ENCODE results near the gene GMDS.

The GMDS gene

DNA sequence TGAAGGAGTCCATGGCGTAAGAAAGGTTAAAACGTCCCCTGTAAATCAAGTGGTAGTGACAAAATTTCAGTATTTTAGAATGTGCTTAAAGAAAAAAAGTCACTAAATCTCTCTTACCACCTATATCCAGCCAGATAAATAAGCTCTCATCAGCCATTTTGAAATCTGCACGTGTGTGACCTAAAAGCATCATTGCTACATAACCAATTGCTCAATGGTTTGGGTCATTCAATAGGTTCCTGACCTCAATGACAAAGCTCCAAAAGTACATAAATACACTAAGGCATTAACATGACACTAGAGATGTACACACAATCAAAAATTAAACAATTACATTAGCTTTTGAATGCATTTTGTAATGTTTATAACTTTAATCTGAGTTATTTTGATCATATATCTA is 272.4 kb downstream of the GMDS start:
- no peak for DNase-seq

DNA sequence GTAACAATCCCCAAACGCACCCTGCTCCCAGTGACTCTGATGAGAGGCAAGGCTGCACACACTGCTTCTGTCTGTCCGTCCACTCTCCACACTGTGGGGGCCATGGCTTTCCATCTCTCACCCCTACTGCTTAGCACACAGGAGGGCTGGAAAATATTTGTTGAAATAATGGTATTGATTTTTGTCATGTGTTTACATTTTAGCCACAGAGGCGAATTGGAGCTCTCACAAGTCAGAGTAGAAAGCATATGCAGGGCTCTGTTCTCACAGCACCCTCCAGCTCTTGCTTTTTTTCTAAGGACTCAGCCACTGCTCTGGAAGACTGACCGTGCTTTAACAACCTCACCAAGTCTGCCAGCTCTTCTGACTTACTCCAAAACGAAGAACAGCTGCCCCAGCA is 273.8 kb downstream of the GMDS start:
- DNase-seq: no peak

DNA sequence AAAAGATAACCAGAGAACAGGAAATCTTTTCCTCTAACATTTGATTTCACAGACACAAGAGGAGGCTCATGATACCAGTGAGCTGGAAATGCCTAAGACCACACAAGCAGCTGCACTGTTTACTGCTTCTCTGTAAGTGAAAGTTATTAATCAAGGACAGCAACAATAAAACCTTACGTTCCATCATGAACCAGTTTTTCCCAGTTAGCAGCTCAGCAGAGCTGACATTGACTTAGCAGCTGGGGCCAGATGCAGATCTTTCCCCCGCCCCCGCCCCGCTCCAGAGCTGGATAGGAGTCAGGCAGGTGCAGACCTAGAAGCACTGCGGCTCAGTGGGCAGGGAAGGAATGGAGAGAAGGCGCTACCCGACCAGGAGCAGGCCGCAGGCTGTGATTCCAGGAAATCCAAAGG is 275.2 kb downstream of the GMDS start:
- no peak for DNase-seq

DNA sequence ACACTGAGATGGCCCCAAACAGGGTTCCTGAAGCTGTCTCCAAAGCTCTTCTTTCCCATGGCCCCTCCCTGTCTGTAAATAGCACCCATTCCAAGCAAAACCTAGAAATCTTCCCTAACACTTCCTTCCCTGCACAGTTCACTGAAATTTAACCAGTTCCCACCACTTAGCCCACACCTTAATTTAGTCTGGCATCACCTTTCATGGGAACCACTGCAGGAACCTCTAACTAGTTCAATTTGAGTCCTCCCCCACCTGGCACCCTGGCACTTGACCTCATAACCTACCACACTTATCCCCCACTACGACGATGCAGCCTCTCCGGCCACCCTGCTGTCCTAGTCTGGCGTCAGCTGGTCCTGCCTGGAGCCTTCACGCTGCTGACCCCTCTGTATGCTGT is 278.7 kb downstream of the GMDS start:
- DNase-seq: no peak

DNA sequence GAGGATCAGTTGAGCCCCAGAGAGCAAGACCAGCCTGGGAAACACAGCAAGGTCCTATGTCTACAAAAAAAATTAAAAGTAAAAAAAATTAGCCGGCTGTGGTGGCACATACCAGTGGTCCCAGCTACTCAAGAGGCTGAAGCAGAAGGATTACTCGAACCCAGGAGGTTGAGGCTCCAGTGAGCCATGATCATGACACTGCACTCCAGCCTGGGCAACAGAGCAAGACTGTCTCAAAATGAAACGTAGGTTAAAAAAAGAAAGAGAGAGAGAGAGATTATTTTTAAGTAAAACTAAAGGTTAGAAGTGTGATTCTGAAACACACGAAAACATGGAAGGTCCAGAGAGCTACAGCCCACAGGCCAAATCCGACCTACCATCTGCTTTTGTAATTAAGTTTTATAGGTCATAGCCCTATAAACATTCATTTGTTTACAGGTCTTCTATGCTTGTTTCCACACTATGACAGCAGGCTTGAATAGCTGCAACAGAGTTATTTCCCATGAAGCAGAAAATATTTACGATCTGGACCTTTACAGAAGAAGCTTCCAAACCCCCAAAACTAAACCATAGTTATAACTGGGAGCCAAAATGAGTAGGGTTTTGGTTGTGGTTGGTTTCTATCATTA is 279.7 kb downstream of the GMDS start:
- DNase-seq: no peak

DNA sequence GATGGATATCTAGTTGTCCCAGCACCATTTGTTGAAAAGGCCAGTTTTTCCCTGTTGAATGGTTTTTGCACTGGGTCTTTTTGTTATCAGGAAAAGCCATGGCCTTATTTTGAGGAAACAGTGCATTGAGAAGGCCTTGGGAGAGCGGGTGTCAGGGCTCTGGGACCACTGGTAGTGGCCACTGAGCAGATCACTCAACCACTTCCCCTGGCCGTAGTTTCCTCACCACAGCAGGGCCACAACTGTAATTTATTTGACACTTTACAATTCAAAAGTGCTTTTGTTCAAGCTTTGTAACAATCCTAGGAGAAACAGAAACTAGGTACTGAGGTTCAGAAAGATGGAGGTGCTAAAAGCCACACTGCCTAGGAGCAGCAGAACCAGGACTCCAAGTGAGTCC is 281.8 kb downstream of the GMDS start:
- no peak for DNase-seq

DNA sequence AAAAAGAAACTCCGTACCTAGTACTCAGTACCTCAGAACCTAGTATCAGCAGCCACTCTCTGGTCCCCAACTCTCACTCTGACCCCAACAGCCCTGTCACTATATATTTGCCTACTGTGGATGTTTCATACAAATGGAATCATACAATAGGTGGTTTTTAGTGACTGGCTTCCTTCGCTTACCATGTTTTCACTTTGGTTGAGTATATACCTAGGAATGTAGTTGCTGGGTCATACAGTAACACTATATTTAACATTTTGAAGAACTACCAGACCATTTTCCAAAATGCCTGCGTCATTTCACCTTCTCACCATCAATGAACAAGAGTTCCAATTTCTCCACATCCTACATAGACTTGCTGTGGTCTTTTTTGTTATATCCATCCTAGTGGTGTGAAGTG is 283.2 kb downstream of the GMDS start:
- no peak for DNase-seq

DNA sequence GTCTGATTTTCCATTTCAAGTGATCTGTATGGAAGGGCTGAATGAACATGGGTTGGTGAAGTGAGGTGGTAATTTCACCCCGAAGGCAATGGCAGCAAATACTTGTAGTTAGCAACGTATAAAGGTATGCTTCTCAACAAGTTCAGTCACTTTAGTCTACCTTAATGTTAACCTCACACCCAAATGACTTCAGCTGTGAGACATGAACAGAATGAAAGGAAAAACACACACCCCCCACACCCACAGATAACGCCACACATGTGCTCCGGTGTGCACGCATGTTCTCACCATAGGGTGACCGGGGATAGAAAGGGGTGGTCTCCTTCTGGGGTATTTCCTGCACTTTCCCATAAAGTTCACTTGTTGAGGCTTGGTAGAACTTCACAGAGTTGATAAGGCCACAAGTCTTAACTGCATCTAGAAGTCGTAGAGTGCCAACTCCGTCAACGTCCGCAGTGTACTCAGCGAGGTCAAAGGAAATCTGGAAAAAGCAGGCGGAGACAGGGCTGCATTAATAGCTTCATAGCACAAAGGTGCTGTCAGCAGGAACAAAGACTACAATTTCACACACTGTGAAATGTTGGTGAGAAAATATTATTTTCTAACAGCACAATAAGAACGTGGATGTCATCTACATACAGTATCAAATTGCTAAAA is 284.8 kb downstream of the GMDS start:
- DNase-seq: no peak

DNA sequence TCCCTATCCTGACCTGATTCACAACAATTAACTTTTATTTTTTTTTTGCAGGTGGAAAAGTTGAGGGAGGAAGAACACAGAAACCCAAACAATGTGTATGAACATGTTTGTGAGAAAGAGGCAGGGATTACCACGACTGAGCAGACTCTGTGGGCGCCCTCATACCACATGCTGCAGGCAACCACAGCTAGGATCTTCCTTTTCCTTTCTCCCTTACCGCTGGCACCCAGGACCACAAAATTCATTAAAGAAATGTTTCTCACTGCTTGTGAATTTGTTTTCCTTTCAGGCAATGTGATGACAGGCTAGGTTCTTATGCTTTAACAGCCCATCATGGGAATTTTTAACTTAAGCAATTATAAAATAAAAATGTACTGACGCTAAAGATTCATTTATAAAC is 287.1 kb downstream of the GMDS start:
- DNase-seq: no peak

DNA sequence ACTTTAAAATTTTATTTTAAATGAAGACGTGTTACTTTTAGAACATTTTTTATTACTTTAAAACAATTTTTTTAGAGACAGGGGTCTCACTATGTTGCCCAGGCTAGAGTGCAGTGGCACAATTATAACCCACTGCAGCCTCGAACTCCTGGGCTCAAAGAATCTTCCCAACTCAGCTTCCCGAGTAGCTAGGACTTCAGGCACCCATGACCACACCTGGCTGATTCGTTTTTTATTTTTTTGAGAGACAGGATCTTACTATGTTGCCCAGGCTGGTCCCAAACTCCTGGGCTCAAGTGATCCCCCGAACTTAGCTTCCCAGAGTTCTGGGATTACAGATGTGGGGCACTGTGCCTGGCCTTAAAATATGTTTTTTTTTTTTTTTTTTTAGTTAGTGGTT is 287.7 kb downstream of the GMDS start:
- no peak for DNase-seq

DNA sequence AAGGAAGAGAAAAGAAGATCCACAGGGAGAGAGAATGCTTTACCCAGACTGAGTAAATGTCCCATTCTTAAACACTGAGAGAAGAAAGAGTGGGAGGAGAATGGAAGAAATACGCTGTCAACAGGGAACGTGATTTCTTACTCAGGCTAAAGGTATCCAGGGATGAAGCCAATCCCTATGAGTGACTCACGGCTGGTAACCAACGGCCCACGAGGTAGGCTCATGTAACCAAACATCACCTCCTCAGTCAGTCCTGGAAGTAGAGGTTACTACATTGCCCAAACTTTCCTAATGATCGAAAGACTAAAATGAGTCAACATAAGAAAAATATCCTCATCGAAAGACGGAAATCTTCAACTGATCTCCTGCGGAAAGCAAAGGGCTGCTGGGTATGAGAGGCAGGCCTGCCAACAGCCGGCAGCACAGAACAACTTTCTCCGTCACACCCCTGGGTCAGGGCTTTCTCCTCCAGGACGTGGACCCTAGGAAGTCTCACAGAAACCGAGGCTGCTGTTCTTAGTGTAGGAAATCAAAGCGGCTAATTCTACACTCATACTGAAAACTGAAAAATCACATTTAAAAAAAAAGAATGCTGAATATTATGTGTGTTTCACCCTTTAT is 292.6 kb downstream of the GMDS start:
- DNase-seq: no peak

DNA sequence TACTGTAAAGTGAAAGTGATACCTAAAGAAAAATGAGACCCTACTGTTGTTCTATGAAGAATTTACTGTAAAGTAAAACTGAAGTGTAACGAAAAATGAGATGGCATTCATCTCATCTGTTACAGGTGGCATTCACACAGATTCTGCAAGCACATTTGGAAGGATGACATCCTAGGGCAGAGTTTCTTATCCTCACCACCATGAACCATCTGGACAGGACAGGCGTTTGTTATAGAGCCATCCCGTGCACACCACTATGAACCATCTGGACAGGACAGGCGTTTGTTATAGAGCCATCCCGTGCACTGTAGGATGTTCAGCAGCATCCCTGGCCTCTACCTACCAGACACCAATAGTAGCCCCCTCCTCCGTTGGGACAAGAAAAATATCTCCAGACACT is 294.8 kb downstream of the GMDS start:
- no peak for DNase-seq

DNA sequence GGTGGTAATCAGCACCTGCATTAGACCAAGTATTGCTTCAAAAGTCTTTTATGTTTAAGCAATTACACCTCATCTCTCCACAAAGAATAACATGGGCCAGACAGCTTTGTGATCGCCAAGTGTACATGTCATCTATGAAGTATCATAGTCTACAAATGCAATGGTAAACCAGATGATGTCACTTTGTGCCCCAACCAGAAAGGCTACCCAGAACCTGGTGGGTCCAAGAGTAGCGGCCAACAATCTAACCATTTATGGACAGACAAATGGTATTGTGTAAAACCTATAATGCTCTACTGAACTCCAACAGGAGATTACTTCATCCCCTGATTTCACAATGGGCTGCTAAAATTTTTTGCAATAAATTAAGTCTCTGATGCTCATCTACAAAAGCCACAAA is 295.9 kb downstream of the GMDS start:
- no peak for DNase-seq

DNA sequence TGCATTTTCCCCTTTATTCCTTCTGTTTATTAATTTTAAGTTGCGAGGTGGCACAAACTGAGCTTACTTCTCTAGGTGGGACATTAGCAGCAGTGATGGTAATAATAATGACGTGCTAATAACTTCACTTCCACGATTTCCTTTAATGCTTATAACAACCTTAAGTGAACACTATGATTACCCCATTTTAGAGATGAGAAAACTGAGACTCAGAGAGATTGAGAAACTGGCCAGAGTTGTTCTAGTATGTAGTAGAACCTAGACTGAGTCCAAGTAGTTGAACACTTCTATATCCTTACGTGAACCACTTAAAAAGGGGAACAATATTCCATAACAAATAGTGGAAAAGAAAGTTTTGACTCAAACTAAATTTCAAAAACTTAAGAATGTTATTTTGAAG is 297.5 kb downstream of the GMDS start:
- no peak for DNase-seq

DNA sequence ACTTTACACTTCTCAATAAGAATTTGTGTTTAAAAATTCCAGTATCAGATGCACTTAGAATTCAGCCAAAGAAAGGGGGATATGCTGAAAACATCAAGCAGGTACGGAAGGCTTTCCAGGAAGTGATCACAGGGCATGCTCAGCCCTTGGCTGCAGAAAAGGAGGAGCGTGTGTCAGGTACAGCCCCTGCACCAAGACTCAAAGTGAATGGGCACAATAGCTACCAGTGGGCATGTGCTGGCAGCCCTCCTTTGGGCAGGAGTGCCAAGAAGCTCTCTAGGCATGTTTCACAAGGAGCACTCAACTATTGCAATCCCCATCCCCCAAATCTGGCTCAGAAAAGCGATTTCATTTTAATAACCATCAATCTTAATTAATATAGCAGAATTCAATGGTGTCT is 298.8 kb downstream of the GMDS start:
- no peak for DNase-seq

DNA sequence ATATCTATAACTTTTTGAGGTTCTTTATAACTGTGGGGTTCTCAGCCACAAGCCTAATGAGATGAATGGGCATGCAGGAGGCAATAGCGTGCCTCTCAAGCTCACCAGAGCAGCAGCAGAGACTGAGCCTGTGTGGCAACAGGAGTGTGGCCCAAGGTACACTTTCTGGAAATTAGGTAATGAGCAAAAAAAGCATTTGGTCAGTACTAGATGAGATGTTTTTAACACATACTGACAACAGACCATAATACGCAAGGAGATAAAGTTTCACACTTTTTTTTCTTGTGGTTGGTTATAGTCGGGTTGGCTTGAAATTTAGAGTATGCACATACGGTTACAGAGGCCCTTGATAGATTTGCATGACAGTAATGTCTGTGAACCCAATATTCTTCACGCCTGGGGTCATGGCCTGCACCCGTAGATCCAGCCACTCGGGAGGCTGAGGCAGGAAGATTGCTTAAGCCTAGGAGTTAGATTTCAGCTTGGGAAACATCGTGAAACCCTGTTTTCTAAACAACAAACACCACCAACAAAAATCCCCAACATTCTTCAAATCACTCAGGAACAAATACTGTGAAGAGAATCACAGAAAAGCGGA is 300.1 kb downstream of the GMDS start:
- DNase-seq: no peak

DNA sequence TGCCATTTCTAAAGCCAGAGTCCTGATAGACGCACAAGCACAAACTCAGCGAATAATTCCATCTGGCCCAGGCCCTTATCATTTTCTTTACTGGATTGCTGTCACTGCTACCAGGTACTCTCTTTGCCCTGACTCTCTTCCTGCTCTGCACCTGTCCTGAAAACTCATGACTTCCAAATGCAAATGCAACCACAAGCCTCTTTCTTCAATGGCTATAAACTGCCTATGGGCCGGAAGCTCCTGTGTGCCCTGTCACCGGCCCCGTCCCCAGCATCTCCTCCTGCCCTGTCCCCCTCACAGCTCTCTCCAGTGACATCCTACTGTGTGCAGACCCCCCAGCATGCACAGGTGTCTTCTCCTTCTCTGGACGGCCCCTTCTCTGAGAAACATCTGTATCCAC is 302.6 kb downstream of the GMDS start:
- DNase-seq: no peak

DNA sequence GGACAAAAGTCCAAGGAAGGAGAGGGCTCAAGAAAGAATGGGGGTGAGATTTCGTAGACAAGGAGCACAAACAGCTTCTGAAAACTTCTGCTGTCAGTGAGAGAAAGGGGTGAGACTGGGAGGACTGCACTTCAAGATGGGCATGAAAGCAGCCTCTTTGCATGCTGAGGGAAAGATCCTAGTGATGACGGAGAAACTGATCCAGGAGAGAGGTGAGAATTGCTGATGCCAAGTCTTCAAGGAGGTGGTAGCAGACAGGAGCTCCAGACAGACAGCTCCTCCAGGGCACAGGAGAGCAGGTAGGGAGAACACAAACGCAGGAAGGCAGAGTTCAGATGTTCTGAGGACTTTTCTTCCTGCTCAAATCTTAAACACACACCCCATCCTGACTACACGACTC is 303.9 kb downstream of the GMDS start:
- DNase-seq: no peak

DNA sequence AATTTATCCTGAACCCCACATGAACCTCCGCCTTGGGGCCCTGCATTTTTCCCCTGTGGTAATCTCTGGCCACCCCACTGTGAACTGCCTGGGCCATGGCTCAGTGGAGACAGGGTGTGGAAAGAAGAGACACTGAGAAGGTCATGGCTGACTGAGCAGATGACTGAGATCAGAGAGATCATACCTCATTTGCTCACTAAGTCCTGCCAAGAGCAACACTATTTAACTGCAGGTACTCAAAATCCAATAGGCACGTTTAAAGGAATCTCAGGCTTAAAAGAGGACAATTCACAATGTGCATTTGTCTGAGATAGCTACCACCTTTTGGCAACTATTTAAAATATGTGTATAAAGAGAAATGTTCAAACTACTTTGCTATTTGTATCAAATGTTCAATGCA is 305.0 kb downstream of the GMDS start:
- no peak for DNase-seq

DNA sequence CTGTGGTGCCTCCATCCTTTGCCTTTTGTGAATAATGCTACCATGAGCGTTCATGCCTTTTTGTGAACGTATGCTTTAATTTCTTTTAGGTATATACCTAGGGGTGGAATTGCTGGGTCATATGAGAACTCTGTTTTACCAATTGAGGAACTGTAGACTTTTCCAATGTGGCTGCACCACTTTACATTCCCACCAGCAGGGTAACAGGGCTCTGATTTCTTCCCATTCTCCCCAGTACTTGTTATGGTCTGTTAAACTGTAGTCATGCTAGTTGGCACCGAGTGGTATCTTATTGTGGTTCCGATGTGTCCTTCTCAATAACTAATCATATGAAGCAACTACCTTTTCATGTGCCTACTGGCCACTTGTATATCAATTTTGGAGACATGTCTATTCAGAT is 312.1 kb downstream of the GMDS start:
- no peak for DNase-seq

DNA sequence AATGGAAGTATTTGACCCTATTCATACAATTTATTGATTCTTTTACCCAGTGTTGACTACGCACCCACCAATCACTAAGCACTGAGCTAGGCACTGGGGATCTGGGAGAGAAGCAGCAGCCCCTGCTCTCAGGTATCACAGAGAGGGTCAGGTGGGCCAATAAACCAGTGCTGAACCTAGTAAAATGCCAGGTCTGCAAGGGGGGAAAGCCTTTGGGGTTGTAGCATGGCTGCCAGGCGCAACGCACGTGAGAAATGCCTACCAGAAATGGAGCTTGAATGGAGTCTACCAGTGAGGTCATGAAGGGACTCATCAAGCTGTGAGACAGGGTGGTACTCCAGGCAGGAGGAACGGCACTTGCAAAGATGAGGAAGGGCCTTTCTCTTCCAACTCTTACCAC is 313.6 kb downstream of the GMDS start:
- no peak for DNase-seq

DNA sequence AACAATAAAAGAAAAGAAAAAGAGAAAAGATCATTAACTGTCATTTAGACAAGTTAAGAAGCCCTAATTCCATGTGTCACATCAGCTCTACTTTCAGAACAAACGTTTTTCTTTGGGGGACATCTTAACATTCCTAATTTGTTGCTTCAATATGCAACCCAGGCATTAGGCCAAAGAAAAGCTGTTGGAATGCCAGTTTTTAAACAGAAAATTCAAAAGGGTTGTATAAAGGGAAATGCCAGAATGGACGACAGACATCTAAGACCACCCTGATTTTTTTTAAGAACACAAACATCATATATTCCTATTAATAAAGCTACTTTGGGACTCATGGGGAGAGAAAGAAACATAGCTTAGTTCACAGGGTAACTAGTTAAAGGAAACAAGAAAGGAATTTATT is 315.0 kb downstream of the GMDS start:
- DNase-seq: no peak

DNA sequence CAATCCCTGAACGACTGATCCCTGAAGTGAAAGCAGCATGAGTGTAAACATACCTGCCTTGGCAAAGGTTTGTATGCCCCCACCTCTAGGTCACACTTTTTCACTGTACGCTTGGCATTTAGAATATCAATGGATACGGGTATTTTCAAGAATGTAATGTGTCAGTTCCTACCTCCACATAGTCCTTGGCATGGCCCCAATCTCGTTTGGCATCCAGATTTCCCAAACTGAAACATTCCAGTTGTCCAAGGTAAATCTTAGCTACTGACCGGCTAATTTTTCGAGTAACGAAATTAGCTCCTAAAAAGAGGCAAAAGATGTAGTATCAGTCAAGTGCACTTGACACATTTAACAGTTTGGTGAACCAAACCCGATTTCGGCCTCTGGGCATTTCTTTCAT is 315.5 kb downstream of the GMDS start:
- DNase-seq: no peak

DNA sequence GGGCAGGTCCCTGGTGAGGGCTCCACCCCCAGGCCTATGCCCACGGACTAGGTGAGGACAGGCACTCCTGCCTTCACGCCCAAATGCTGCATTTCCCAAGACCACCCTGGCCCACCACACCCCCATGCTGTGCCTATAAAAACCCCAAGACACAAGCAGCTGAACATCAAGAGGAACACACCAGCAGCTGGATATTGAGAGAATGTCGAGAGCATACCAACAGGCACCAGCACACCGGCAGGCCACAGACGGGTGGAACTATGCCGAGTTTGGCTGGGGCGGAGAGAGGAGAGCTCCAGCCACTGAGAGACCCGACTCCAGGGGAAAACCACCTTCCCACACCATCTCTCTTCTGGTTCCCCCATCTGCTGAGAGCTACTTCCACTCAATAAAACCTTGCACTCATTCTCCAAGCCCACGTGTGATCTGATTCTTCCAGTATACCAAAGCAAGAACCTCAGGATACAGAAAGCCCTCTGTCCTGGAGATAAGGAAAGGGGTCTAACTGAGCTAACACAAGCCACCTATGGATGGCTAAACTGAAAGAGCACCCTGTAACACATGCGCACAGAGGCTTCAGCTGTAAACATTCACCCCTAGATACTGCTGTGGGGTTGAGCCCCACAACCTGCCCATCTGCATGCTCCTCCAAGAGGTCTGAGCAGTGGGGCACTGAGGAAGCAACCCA is 319.5 kb downstream of the GMDS start:
- no peak for DNase-seq
